Measurements from ENCODE around the gene RCAN2.

GRCh38 chr6:46186583-46186982 lies 304.7 kb downstream of the RCAN2 start:
- TF ChIP-seq CTCF (IDR thresholded peaks at IDR 0.05; ENCODE audit: poor library complexity, severe bottlenecking) (no peak), EP300 (conservative IDR thresholded peaks at IDR 0.05; ENCODE audit: poor library complexity, severe bottlenecking) (no peak), SMC3 (conservative IDR thresholded peaks at IDR 0.05; ENCODE audit: poor library complexity) (no peak), POLR2AphosphoS5 (IDR thresholded peaks at IDR 0.05) (no peak), REST (IDR thresholded peaks at IDR 0.05; ENCODE audit: borderline replicate concordance) (no peak), EZH2 (IDR thresholded peaks at IDR 0.05; ENCODE audit: borderline replicate concordance, insufficient read depth, low read length, poor library complexity, severe bottlenecking) (no peak)
